ENCODE results near the gene VEGFB.

VEGFB gene

GRCh38 chr11:64247729-64248531 lies 13.5 kb downstream of the VEGFB start:
- DNase-seq = no peak

GRCh38 chr11:64248578-64248977 lies 14.2 kb downstream of the VEGFB start:
- no peak for DNase-seq

- no peak for DNase-seq
These were observed 14.7 kb downstream of the VEGFB start for GRCh38 chr11:64249038-64249437.

- DNase-seq = no peak
These were observed 15.4 kb downstream of the VEGFB start for GRCh38 chr11:64249563-64250414.

GRCh38 chr11:64250415-64251015 lies 16.1 kb downstream of the VEGFB start:
- DNase-seq = no peak

GRCh38 chr11:64251016-64251752 lies 16.8 kb downstream of the VEGFB start, which contains the start of gene PLCB3:
TSS of gene PLCB3 (plus strand) at chr11:64251530. CDS start at chr11:64251650, 120 bp downstream.
- peak; percentile 63 for DNase-seq

GRCh38 chr11:64251753-64252002 lies 17.3 kb downstream of the VEGFB start:
- no peak for DNase-seq

- peak; percentile 61 for DNase-seq
These were observed 17.9 kb downstream of the VEGFB start for GRCh38 chr11:64252003-64252872.

GRCh38 chr11:64253043-64253442 lies 18.7 kb downstream of the VEGFB start:
- no peak for DNase-seq

GRCh38 chr11:64253481-64253880 lies 19.1 kb downstream of the VEGFB start:
- DNase-seq = peak; percentile 58

GRCh38 chr11:64254326-64254725 lies 19.9 kb downstream of the VEGFB start:
- no peak for DNase-seq

- DNase-seq = no peak
These were observed 21.0 kb downstream of the VEGFB start for GRCh38 chr11:64255135-64256128.

- no peak for DNase-seq
These were observed 21.9 kb downstream of the VEGFB start for GRCh38 chr11:64256300-64256699.

GRCh38 chr11:64258356-64258755 lies 24.0 kb downstream of the VEGFB start:
- no peak for DNase-seq

- no peak for DNase-seq
These were observed 24.7 kb downstream of the VEGFB start for GRCh38 chr11:64258946-64259532.

GRCh38 chr11:64259533-64260067 lies 25.2 kb downstream of the VEGFB start:
- no peak for DNase-seq

- DNase-seq = no peak
These were observed 25.8 kb downstream of the VEGFB start for GRCh38 chr11:64260147-64260708.

- no peak for DNase-seq
These were observed 27.2 kb downstream of the VEGFB start for GRCh38 chr11:64261556-64262080.

GRCh38 chr11:64262271-64263002 lies 28.1 kb downstream of the VEGFB start:
- no peak for DNase-seq
